Measurements from ENCODE around the gene ANKRD7.

GRCh38 chr7:118183428-118183785 is 41.1 kb upstream of the ANKRD7 start:
- TF ChIP-seq, protein P1, sequence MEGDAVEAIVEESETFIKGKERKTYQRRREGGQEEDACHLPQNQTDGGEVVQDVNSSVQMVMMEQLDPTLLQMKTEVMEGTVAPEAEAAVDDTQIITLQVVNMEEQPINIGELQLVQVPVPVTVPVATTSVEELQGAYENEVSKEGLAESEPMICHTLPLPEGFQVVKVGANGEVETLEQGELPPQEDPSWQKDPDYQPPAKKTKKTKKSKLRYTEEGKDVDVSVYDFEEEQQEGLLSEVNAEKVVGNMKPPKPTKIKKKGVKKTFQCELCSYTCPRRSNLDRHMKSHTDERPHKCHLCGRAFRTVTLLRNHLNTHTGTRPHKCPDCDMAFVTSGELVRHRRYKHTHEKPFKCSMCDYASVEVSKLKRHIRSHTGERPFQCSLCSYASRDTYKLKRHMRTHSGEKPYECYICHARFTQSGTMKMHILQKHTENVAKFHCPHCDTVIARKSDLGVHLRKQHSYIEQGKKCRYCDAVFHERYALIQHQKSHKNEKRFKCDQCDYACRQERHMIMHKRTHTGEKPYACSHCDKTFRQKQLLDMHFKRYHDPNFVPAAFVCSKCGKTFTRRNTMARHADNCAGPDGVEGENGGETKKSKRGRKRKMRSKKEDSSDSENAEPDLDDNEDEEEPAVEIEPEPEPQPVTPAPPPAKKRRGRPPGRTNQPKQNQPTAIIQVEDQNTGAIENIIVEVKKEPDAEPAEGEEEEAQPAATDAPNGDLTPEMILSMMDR (IDR thresholded peaks at IDR 0.05) = no peak
- TF ChIP-seq POLR2A (IDR thresholded peaks at IDR 0.05) = no peak
